K562 (cell line): ENCODE results near the gene HDHD3. TPM values are rescaled to one million over a fixed set of nuclear protein-coding genes. Genes with fewer than 3 reads are reported as not detected.

ENCODE experiments used
- ASH1L ChIP-seq: fragments of 450-650 bp; IDR thresholded peaks from 2 replicates; pipeline ENCODE4 v1.6.1; 2018; ENCODE audit warnings: borderline replicate concordance, mild to moderate bottlenecking, low read depth; ENCODE audit not compliant: partially characterized antibody
- ESRRA ChIP-seq: fragments of 450-650 bp; IDR thresholded peaks from 2 replicates; pipeline ENCODE4 v1.6.1; 2014; ENCODE audit warnings: low read depth, mild to moderate bottlenecking, moderate library complexity, borderline replicate concordance
- KLF13 ChIP-seq: fragments of 450-650 bp; IDR thresholded peaks from 2 replicates; pipeline ENCODE4 v1.6.1; 2016; ENCODE audit warnings: missing genetic modification characterization, low read depth, mild to moderate bottlenecking, missing compliant biosample characterization, moderate library complexity, borderline replicate concordance
- MEIS2 ChIP-seq: fragments of 450-650 bp; IDR thresholded peaks from 2 replicates; pipeline ENCODE4 v1.6.1; 2014; ENCODE audit warnings: mild to moderate bottlenecking; ENCODE audit not compliant: partially characterized antibody
- NELFE ChIP-seq: IDR thresholded peaks from 2 replicates; pipeline ENCODE4 v1.6.1; 2011; ENCODE audit warnings: mild to moderate bottlenecking; ENCODE audit not compliant: insufficient read depth, insufficient read length
- NFATC3 ChIP-seq: fragments of 450-650 bp; IDR thresholded peaks from 2 replicates; pipeline ENCODE4 v1.6.1; 2017; ENCODE audit warnings: mild to moderate bottlenecking
- NR2C2 ChIP-seq, 2 experiments: fragments of 200-800 bp in 1 of 2; sonication (Bioruptor generic) in 1 of 2; sonication (generic) in 1 of 2; formaldehyde crosslinking in 1 of 2; IDR thresholded peaks; 2 replicates each; pipeline versions ENCODE4 v1.6.1 to v1.8.0; 2016 to 2022; ENCODE audit warnings: mild to moderate bottlenecking in 1 of 2, missing compliant biosample characterization in 1 of 2, missing genetic modification characterization in 1 of 2, missing genetic modification reagents in 1 of 2
- SMARCE1 ChIP-seq: fragments of 450-650 bp; IDR thresholded peaks from 2 replicates; pipeline ENCODE4 v1.7.1; 2016; ENCODE audit warnings: mild to moderate bottlenecking
- ZNF785 ChIP-seq: fragments of 250-450 bp; sonication (Bioruptor Pico); IDR thresholded peaks from 2 replicates; pipeline ENCODE4 v1.4.0; 2020; ENCODE audit warnings: mild to moderate bottlenecking
- polyA plus RNA-seq, 8 experiments: library from polyadenylated mRNA; depleted of rRNA in 4 of 8; stranded (reverse) in 5 of 8; unstranded in 3 of 8; fragments of >200 nt; fragmentation: Nextera tagmentation in 2 of 8; fragmentation: Illumina TruSeq in 1 of 8; extraction: Ambion mirVana in 2 of 8; extraction: Trizol in 1 of 8; gene quantifications; 2 replicates each; pipeline versions ENCODE4 v1.2.1 to v1.2.3, GENCODE V29; 2011 to 2014; ENCODE audit warnings: inconsistent platforms in 1 of 8, missing spikeins in 1 of 8
- total RNA-seq, 7 experiments: library from RNA; depleted of rRNA in 6 of 7; stranded (reverse); fragments of >200 nt in 6 of 7; fragmentation: Illumina TruSeq in 2 of 7; extraction: Trizol in 2 of 7; gene quantifications; 2 replicates each; pipeline versions ENCODE4 v1.2.1 to v1.2.3, GENCODE V29; 2011 to 2021; ENCODE audit warnings: low replicate concordance in 1 of 7
- TF ChIP-seq, protein P1 (sequence below), 2 experiments: fragments of 450-650 bp; formaldehyde crosslinking in 1 of 2; IDR thresholded peaks; 2 replicates each; pipeline versions ENCODE4 v1.4.0 to v1.6.1; 2014 to 2020; ENCODE audit warnings: mild to moderate bottlenecking in 2 of 2, borderline replicate concordance in 1 of 2, low read depth in 1 of 2
- TF ChIP-seq, protein P2 (sequence below): fragments of 450-650 bp; formaldehyde crosslinking; IDR thresholded peaks from 2 replicates; pipeline ENCODE4 v1.4.0; 2022; ENCODE audit warnings: missing genetic modification characterization
- TF ChIP-seq, protein P3 (sequence below): sonication (generic); formaldehyde crosslinking; IDR thresholded peaks from 2 replicates; pipeline ENCODE4 v1.8.0; 2022; ENCODE audit warnings: mild to moderate bottlenecking, missing genetic modification reagents

HDHD3 gene
- total and polyA plus RNA-seq, 9 of the 15 experiments (the other 6 are each of a cell fraction or from before 2014, with no cell fraction given) = 1.1 to 19.1 (median 10.9) TPM

DNA sequence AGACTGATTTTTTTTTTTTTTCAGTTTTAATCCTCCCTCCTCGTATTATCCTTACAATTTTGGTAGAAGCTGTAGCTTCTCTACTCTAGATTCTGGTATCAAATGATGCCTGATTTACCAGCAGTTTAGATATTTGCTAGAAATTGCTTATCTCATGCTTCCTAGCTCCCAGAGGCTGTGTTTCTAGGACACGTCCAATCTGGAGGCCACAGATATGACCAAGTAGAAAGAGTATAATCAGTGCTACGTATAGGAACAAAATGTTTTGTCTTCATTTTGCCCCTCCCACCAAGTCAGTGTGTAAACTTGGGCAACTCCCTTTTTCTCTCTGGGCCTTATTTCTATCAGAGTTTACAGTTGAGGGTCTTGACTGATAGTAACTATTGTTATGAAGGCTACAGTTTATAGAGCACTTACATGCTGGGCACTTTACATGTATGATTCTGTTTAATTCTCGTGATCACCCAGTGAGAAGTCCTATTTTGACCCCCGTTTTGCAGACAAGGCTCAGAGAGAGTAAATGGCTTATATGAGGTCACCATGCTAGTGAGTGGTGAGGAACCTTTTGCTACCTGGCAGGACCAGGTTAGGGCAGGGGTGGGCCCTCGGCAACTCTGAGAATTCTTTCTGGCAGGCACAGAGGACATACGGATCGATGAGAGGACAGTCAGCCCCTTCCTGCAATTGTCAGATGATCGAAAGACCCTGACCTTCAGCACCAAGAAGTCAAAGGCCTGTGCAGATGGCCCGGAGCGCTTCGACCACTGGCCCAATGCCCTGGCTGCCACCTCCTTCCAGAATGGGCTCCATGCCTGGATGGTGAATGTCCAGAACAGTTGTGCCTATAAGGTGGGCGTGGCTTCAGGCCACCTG, 7.6 kb downstream of the HDHD3 start (continued):
- TF ChIP-seq, protein P1, sequence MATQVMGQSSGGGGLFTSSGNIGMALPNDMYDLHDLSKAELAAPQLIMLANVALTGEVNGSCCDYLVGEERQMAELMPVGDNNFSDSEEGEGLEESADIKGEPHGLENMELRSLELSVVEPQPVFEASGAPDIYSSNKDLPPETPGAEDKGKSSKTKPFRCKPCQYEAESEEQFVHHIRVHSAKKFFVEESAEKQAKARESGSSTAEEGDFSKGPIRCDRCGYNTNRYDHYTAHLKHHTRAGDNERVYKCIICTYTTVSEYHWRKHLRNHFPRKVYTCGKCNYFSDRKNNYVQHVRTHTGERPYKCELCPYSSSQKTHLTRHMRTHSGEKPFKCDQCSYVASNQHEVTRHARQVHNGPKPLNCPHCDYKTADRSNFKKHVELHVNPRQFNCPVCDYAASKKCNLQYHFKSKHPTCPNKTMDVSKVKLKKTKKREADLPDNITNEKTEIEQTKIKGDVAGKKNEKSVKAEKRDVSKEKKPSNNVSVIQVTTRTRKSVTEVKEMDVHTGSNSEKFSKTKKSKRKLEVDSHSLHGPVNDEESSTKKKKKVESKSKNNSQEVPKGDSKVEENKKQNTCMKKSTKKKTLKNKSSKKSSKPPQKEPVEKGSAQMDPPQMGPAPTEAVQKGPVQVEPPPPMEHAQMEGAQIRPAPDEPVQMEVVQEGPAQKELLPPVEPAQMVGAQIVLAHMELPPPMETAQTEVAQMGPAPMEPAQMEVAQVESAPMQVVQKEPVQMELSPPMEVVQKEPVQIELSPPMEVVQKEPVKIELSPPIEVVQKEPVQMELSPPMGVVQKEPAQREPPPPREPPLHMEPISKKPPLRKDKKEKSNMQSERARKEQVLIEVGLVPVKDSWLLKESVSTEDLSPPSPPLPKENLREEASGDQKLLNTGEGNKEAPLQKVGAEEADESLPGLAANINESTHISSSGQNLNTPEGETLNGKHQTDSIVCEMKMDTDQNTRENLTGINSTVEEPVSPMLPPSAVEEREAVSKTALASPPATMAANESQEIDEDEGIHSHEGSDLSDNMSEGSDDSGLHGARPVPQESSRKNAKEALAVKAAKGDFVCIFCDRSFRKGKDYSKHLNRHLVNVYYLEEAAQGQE (IDR thresholded peaks at IDR 0.05; ENCODE audit: borderline replicate concordance) = no peak; the same call in 1 of the 2 replicates
- TF ChIP-seq, protein P1 (CRISPR knock-in tag; IDR thresholded peaks at IDR 0.05; ENCODE audit: low read depth) = no peak
- TF ChIP-seq, protein P2, sequence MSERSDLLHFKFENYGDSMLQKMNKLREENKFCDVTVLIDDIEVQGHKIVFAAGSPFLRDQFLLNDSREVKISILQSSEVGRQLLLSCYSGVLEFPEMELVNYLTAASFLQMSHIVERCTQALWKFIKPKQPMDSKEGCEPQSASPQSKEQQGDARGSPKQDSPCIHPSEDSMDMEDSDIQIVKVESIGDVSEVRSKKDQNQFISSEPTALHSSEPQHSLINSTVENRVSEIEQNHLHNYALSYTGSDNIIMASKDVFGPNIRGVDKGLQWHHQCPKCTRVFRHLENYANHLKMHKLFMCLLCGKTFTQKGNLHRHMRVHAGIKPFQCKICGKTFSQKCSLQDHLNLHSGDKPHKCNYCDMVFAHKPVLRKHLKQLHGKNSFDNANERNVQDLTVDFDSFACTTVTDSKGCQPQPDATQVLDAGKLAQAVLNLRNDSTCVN (CRISPR knock-in tag) = no peak
- TF ChIP-seq NR2C2 (CRISPR knock-in tag; IDR thresholded peaks at IDR 0.05) (no peak), NR2C2 (tag; IDR thresholded peaks at IDR 0.05) (no peak), NFATC3 (no peak), KLF13 (tag) (no peak), MEIS2 (no peak), SMARCE1 (peak; percentile 93), ASH1L (no peak), ZNF785 (no peak), NELFE (no peak), ESRRA (no peak)
- TF ChIP-seq, protein P3, sequence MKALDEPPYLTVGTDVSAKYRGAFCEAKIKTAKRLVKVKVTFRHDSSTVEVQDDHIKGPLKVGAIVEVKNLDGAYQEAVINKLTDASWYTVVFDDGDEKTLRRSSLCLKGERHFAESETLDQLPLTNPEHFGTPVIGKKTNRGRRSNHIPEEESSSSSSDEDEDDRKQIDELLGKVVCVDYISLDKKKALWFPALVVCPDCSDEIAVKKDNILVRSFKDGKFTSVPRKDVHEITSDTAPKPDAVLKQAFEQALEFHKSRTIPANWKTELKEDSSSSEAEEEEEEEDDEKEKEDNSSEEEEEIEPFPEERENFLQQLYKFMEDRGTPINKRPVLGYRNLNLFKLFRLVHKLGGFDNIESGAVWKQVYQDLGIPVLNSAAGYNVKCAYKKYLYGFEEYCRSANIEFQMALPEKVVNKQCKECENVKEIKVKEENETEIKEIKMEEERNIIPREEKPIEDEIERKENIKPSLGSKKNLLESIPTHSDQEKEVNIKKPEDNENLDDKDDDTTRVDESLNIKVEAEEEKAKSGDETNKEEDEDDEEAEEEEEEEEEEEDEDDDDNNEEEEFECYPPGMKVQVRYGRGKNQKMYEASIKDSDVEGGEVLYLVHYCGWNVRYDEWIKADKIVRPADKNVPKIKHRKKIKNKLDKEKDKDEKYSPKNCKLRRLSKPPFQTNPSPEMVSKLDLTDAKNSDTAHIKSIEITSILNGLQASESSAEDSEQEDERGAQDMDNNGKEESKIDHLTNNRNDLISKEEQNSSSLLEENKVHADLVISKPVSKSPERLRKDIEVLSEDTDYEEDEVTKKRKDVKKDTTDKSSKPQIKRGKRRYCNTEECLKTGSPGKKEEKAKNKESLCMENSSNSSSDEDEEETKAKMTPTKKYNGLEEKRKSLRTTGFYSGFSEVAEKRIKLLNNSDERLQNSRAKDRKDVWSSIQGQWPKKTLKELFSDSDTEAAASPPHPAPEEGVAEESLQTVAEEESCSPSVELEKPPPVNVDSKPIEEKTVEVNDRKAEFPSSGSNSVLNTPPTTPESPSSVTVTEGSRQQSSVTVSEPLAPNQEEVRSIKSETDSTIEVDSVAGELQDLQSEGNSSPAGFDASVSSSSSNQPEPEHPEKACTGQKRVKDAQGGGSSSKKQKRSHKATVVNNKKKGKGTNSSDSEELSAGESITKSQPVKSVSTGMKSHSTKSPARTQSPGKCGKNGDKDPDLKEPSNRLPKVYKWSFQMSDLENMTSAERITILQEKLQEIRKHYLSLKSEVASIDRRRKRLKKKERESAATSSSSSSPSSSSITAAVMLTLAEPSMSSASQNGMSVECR (CRISPR knock-in tag) = no peak
